HG03439 (cell line): ENCODE data around the gene PRRT1B.

Experiments
- ATAC-seq: cut with Tn5 transposase; IDR thresholded peaks from one replicate; pipeline ENCODE4 v1.9.1; 2021; ENCODE audit warnings: mild to moderate bottlenecking, moderate library complexity; ENCODE audit not compliant: unreplicated experiment

The PRRT1B gene

GRCh38 chr9:131578731-131579504 lies 33.6 kb downstream of the PRRT1B start:
- ATAC-seq, result no peak

- no peak for ATAC-seq
Measured at GRCh38 chr9:131579789-131580211, 34.5 kb downstream of the PRRT1B start.

GRCh38 chr9:131580358-131580757 lies 35.0 kb downstream of the PRRT1B start:
- no peak for ATAC-seq

GRCh38 chr9:131582056-131582455 lies 36.7 kb downstream of the PRRT1B start:
- ATAC-seq, result no peak

GRCh38 chr9:131582466-131583336 lies 37.4 kb downstream of the PRRT1B start:
- ATAC-seq, result no peak

- ATAC-seq, result no peak
Measured at GRCh38 chr9:131583337-131583645, 38.0 kb downstream of the PRRT1B start.

- no peak for ATAC-seq
Measured at GRCh38 chr9:131583836-131584555, 38.7 kb downstream of the PRRT1B start.

- ATAC-seq, result no peak
Measured at GRCh38 chr9:131584858-131585257, 39.5 kb downstream of the PRRT1B start.

GRCh38 chr9:131585375-131585774 lies 40.1 kb downstream of the PRRT1B start:
- no peak for ATAC-seq

GRCh38 chr9:131587331-131587730 lies 42.0 kb downstream of the PRRT1B start:
- no peak for ATAC-seq

GRCh38 chr9:131587906-131588305 lies 42.6 kb downstream of the PRRT1B start:
- no peak for ATAC-seq

GRCh38 chr9:131588396-131588795 lies 43.1 kb downstream of the PRRT1B start:
- ATAC-seq, result no peak

- no peak for ATAC-seq
Measured at GRCh38 chr9:131589124-131589711, 43.9 kb downstream of the PRRT1B start.

GRCh38 chr9:131589993-131590392 lies 44.7 kb downstream of the PRRT1B start:
- ATAC-seq, result no peak

GRCh38 chr9:131590449-131590848 lies 45.1 kb downstream of the PRRT1B start:
- no peak for ATAC-seq

GRCh38 chr9:131590907-131591844 lies 45.9 kb downstream of the PRRT1B start:
- no peak for ATAC-seq

GRCh38 chr9:131591845-131592208 lies 46.5 kb downstream of the PRRT1B start:
- no peak for ATAC-seq

GRCh38 chr9:131593091-131593820 lies 47.9 kb downstream of the PRRT1B start:
- no peak for ATAC-seq

- no peak for ATAC-seq
Measured at GRCh38 chr9:131593936-131594665, 48.8 kb downstream of the PRRT1B start.
